ENCODE results near the gene GOLT1A. TPM values are rescaled to one million over a fixed set of nuclear protein-coding genes. Genes with fewer than 3 reads are reported as not detected.

GOLT1A gene
- total and polyA plus RNA-seq, 10 of the 15 experiments (the other 5 are each of a cell fraction or from before 2014, with no cell fraction given): 0.09 to 0.46 TPM; not detected in 8

GRCh38 chr1:204241050-204241449 is 27.3 kb upstream of the GOLT1A start:
- ChIA-PET CTCF (no interaction called here), SMC1A (ENCODE audit: uncharacterized antibody, unreplicated experiment) (interaction anchor here (0.6 kb wide), 1 partner anchor 292 kb away, joined by 3 read pairs; no protein-coding TSS in a partner anchor), RAD21 (ENCODE audit: unreplicated experiment) (no interaction called here), POLR2A (no interaction called here)
- H4K20me1 ChIP-seq (ENCODE audit: control insufficient read depth, insufficient read depth): no peaks in the 10 kb centered on the region
- H3K4me2 ChIP-seq (ENCODE audit: control insufficient read depth, insufficient read depth): no peak overlapping the region
- H3K9me3 ChIP-seq (replicated peaks; ENCODE audit: control insufficient read depth, insufficient read depth, low read length): no peaks in the 10 kb centered on the region
- in situ Hi-C loops (cut with MboI): no loop called here
- no peak overlapping the region for H3K27ac ChIP-seq (ENCODE audit: control insufficient read depth, insufficient read depth)
- no peak overlapping the region for H3K4me3 ChIP-seq
- ATAC-seq: no peak; the same call in 2 of the 3 replicates
- FAIRE-seq: no peak
- no peak for TF ChIP-seq LARP7 (IDR thresholded peaks at IDR 0.05)
- TF ChIP-seq SREBF1 (IDR thresholded peaks at IDR 0.05; ENCODE audit: low read length): no peak
- no peak for TF ChIP-seq SUPT20H (IDR thresholded peaks at IDR 0.05; ENCODE audit: borderline replicate concordance, control insufficient read depth, low read depth, low read length)
- TF ChIP-seq ZNF592 (IDR thresholded peaks at IDR 0.05): no peak
- TF ChIP-seq SUZ12 (IDR thresholded peaks at IDR 0.05; ENCODE audit: unreplicated experiment): no peak
- no peak overlapping the region for H3K9ac ChIP-seq (ENCODE audit: control insufficient read depth, insufficient read depth, low read length)
- H3K27me3 ChIP-seq (replicated peaks in 1 of 2; ENCODE audit: control insufficient read depth in 2 of 2, insufficient read depth in 2 of 2, low read length in 1 of 2): peaks cover 0 to 2% of the 10 kb centered on the region in 2 experiments; a peak in 2 of 4 replicates
- no TSS peak for BruUV-seq (replicated peaks)
- H3K4me1 ChIP-seq (ENCODE audit: control insufficient read depth, insufficient read depth, low read length): no peaks in the 10 kb centered on the region
- H2AFZ ChIP-seq (ENCODE audit: control insufficient read depth, low read depth, low read length): no peak overlapping the region
- no peaks in the 10 kb centered on the region for H3K36me3 ChIP-seq (ENCODE audit: control insufficient read depth in 2 of 2, insufficient read depth in 2 of 2, low read length in 1 of 2)
- whole genome bisulfite sequencing (ENCODE audit: insufficient coverage, insufficient replicate concordance, low lambda C conversion rate, missing lambda C conversion rate): 0% methylated on average over 2 of the region's 2 CpGs
- intact Hi-C loops (cut with micrococcal nuclease; ENCODE audit: unreplicated experiment): no loop called here
- DNase-seq (ENCODE audit: low read depth, low spot score): no peak
- no peaks in the 10 kb centered on the region for H3K79me2 ChIP-seq (ENCODE audit: control insufficient read depth, insufficient read depth, low read length)
